Measurements from ENCODE around the gene CEP164. TPM values are rescaled to one million over a fixed set of nuclear protein-coding genes. Genes with fewer than 3 reads are reported as not detected.

The CEP164 gene
- 16.5 and 19.6 TPM in 2 replicates for total RNA-seq (2014; rRNA removed; shearing (Covaris generic))

- peak; percentile 95 for DNase-seq (ENCODE audit: low spot score)
Measured at GRCh38 chr11:117327567-117328374, at the start of gene CEP164. TSS of gene CEP164 (plus strand) at chr11:117327854. CDS start at chr11:117338587, 10,733 bp downstream.

GRCh38 chr11:117278347-117278746, 49.3 kb upstream of the CEP164 start:
- no peak for DNase-seq (ENCODE audit: low spot score)

GRCh38 chr11:117279711-117280376, 47.8 kb upstream of the CEP164 start:
- DNase-seq (ENCODE audit: low spot score): no peak

- DNase-seq (ENCODE audit: low spot score): peak; percentile 85
Measured at GRCh38 chr11:117281159-117281558, 46.5 kb upstream of the CEP164 start.

GRCh38 chr11:117281869-117282268, 45.8 kb upstream of the CEP164 start:
- no peak for DNase-seq (ENCODE audit: low spot score)

- DNase-seq (ENCODE audit: low spot score): no peak
Measured at GRCh38 chr11:117282956-117283355, 44.7 kb upstream of the CEP164 start.

- DNase-seq (ENCODE audit: low spot score): no peak
Measured at GRCh38 chr11:117284053-117284452, 43.6 kb upstream of the CEP164 start.

GRCh38 chr11:117286588-117286987, 41.1 kb upstream of the CEP164 start:
- no peak for DNase-seq (ENCODE audit: low spot score)

GRCh38 chr11:117287668-117288067, 40.0 kb upstream of the CEP164 start:
- no peak for DNase-seq (ENCODE audit: low spot score)

- DNase-seq (ENCODE audit: low spot score): no peak
Measured at GRCh38 chr11:117289795-117290194, 37.9 kb upstream of the CEP164 start.

GRCh38 chr11:117290809-117291396, 36.8 kb upstream of the CEP164 start, which contains the start of gene BACE1-AS:
TSS of gene BACE1-AS (plus strand) at chr11:117291346.
- DNase-seq (ENCODE audit: low spot score): no peak

GRCh38 chr11:117292616-117293015, 35.0 kb upstream of the CEP164 start:
- DNase-seq (ENCODE audit: low spot score): no peak

GRCh38 chr11:117295438-117296137, 32.1 kb upstream of the CEP164 start:
- DNase-seq (ENCODE audit: low spot score): no peak

GRCh38 chr11:117296881-117297280, 30.8 kb upstream of the CEP164 start:
- no peak for DNase-seq (ENCODE audit: low spot score)

- no peak for DNase-seq (ENCODE audit: low spot score)
Measured at GRCh38 chr11:117298195-117298594, 29.5 kb upstream of the CEP164 start.

GRCh38 chr11:117299351-117300282, 28.0 kb upstream of the CEP164 start:
- no peak for DNase-seq (ENCODE audit: low spot score)

GRCh38 chr11:117300283-117300663, 27.4 kb upstream of the CEP164 start:
- no peak for DNase-seq (ENCODE audit: low spot score)

GRCh38 chr11:117300773-117301172, 26.9 kb upstream of the CEP164 start:
- no peak for DNase-seq (ENCODE audit: low spot score)

- no peak for DNase-seq (ENCODE audit: low spot score)
Measured at GRCh38 chr11:117302228-117302627, 25.4 kb upstream of the CEP164 start.

- DNase-seq (ENCODE audit: low spot score): no peak
Measured at GRCh38 chr11:117303101-117303500, 24.6 kb upstream of the CEP164 start.

Data from H4 (cell line).